SU-DHL-6 (cell line): ENCODE measurements around the gene NPHP4.

Experiments used
- H2AFZ ChIP-seq: fragments of 200-600 bp; sonication (generic); 2 replicates; pipeline ENCODE4 v1.6.1; 2014; ENCODE audit warnings: low read depth, mild to moderate bottlenecking, moderate library complexity, mixed read lengths, antibody characterized with exemption, low read length; ENCODE audit not compliant: severe bottlenecking
- H3F3A ChIP-seq: fragments of 200-600 bp; shearing (Covaris generic); 2 replicates; pipeline ENCODE4 v1.6.0; 2016; ENCODE audit warnings: antibody characterized with exemption, mild to moderate bottlenecking; ENCODE audit not compliant: insufficient read depth
- H3K27ac ChIP-seq: fragments of 200-600 bp; sonication (generic); 2 replicates; pipeline ENCODE4 v1.5.1; 2016; ENCODE audit warnings: low read depth, mild to moderate bottlenecking, low read length, moderate library complexity, mixed read lengths
- H3K27me3 ChIP-seq: fragments of 200-600 bp; sonication (generic), shearing (Covaris generic); 2 replicates; pipeline ENCODE4 v1.6.0; 2014; ENCODE audit warnings: mild to moderate bottlenecking, low read length
- H3K36me3 ChIP-seq: fragments of 200-600 bp; sonication (generic); 2 replicates; pipeline ENCODE4 v1.6.1; 2014; ENCODE audit warnings: mild to moderate bottlenecking, low read length, mixed read lengths
- H3K4me2 ChIP-seq: fragments of 300-600, 200-600 bp; shearing (Covaris generic), sonication (generic); 2 replicates; pipeline ENCODE4 v1.6.0; 2014; ENCODE audit warnings: low read length, low read depth, mild to moderate bottlenecking; ENCODE audit not compliant: poor library complexity, severe bottlenecking
- H3K4me3 ChIP-seq: fragments of 200-600 bp; sonication (generic); 2 replicates; pipeline ENCODE4 v1.5.1; 2014; ENCODE audit warnings: antibody characterized with exemption, low read length, mild to moderate bottlenecking, mixed read lengths; ENCODE audit not compliant: insufficient read depth, poor library complexity, severe bottlenecking
- H3K79me2 ChIP-seq: fragments of 200-600 bp; sonication (generic); 2 replicates; pipeline ENCODE4 v1.6.1; 2014; ENCODE audit warnings: mild to moderate bottlenecking, low read length, moderate library complexity; ENCODE audit not compliant: insufficient read depth
- H3K9ac ChIP-seq: fragments of 200-600 bp; sonication (generic); 2 replicates; pipeline ENCODE4 v1.7.0; 2014; ENCODE audit warnings: mild to moderate bottlenecking, low read length
- H3K9me2 ChIP-seq: fragments of 200-600 bp; sonication (generic); replicated peaks from 2 replicates; pipeline ENCODE4 v1.6.1; 2014; ENCODE audit warnings: low read length; ENCODE audit not compliant: insufficient read depth
- H3K9me3 ChIP-seq: fragments of 200-600 bp; sonication (generic); 2 replicates; pipeline ENCODE4 v1.6.1; 2014; ENCODE audit warnings: low read length, mixed read lengths; ENCODE audit not compliant: insufficient read depth
- H4K20me1 ChIP-seq: fragments of 200-600 bp; sonication (generic); 2 replicates; pipeline ENCODE4 v1.6.1; 2014; ENCODE audit warnings: low read depth, mild to moderate bottlenecking, antibody characterized with exemption, low read length, moderate library complexity, mixed read lengths
- CTCF ChIP-seq: fragments of 200-600 bp; sonication (generic); IDR thresholded peaks from one replicate; pipeline ENCODE4 v1.5.1; 2017; ENCODE audit warnings: antibody characterized with exemption, mild to moderate bottlenecking, low read length, moderate library complexity; ENCODE audit not compliant: insufficient read depth, poor library complexity, severe bottlenecking
- EZH2phosphoT487 ChIP-seq: fragments of 200-600 bp; sonication (generic), shearing (Covaris generic); conservative IDR thresholded peaks from 2 replicates; pipeline ENCODE4 v1.6.1; 2018; ENCODE audit warnings: mild to moderate bottlenecking, antibody characterized with exemption, low read length, moderate library complexity, mixed read lengths

The NPHP4 gene

GRCh38 chr1:6008084-6008415 lies 15.8 kb upstream of the NPHP4 start:
- H3K4me2 ChIP-seq = no peak overlapping the region
- H3K9me2 ChIP-seq = no peaks in the 10 kb centered on the region
- no peaks in the 10 kb centered on the region for H3K9me3 ChIP-seq
- TF ChIP-seq EZH2phosphoT487 (no peak), CTCF (no peak)
- no peaks in the 10 kb centered on the region for H3F3A ChIP-seq
- no peaks in the 10 kb centered on the region for H3K36me3 ChIP-seq
- no peaks in the 10 kb centered on the region for H3K79me2 ChIP-seq
- H2AFZ ChIP-seq = no peak overlapping the region
- H4K20me1 ChIP-seq = no peaks in the 10 kb centered on the region
- H3K9ac ChIP-seq = no peak overlapping the region
- no peak overlapping the region for H3K27ac ChIP-seq
- H3K27me3 ChIP-seq = no peaks in the 10 kb centered on the region
- no peak overlapping the region for H3K4me3 ChIP-seq

GRCh38 chr1:6007318-6008083 lies 15.3 kb upstream of the NPHP4 start:
- Histone ChIP-seq H3K9me3 (no peaks in the 10 kb centered on the region), H3K9ac (no peak overlapping the region), H3K27me3 (no peaks in the 10 kb centered on the region), H2AFZ (no peak overlapping the region), H3K9me2 (no peaks in the 10 kb centered on the region), H4K20me1 (no peaks in the 10 kb centered on the region), H3K36me3 (no peaks in the 10 kb centered on the region), H3K4me3 (no peak overlapping the region), H3F3A (no peaks in the 10 kb centered on the region), H3K4me2 (no peak overlapping the region), H3K79me2 (no peaks in the 10 kb centered on the region), H3K27ac (no peak overlapping the region)
- TF ChIP-seq EZH2phosphoT487 = no peak

- no peaks in the 10 kb centered on the region for H4K20me1 ChIP-seq
- H3K27ac ChIP-seq = no peak overlapping the region
- H3K79me2 ChIP-seq = no peaks in the 10 kb centered on the region
- H3K9ac ChIP-seq = no peak overlapping the region
- H3K4me3 ChIP-seq = no peak overlapping the region
- H3K36me3 ChIP-seq = no peaks in the 10 kb centered on the region
- H3F3A ChIP-seq = no peaks in the 10 kb centered on the region
- H3K27me3 ChIP-seq = no peaks in the 10 kb centered on the region
- H3K4me2 ChIP-seq = no peak overlapping the region
- no peak overlapping the region for H2AFZ ChIP-seq
- no peaks in the 10 kb centered on the region for H3K9me2 ChIP-seq
- H3K9me3 ChIP-seq = no peaks in the 10 kb centered on the region
- TF ChIP-seq EZH2phosphoT487 (no peak), CTCF (no peak)
Observed at GRCh38 chr1:6006882-6007281, 14.7 kb upstream of the NPHP4 start.

- H3K36me3 ChIP-seq = no peaks in the 10 kb centered on the region
- TF ChIP-seq CTCF (no peak), EZH2phosphoT487 (no peak)
- no peaks in the 10 kb centered on the region for H3K9me3 ChIP-seq
- H3K9ac ChIP-seq = no peak overlapping the region
- H3F3A ChIP-seq = no peaks in the 10 kb centered on the region
- no peaks in the 10 kb centered on the region for H3K27me3 ChIP-seq
- H2AFZ ChIP-seq = no peak overlapping the region
- no peaks in the 10 kb centered on the region for H4K20me1 ChIP-seq
- H3K9me2 ChIP-seq = no peaks in the 10 kb centered on the region
- H3K4me3 ChIP-seq = no peak overlapping the region
- no peak overlapping the region for H3K27ac ChIP-seq
- no peaks in the 10 kb centered on the region for H3K79me2 ChIP-seq
- H3K4me2 ChIP-seq = no peak overlapping the region
Observed at GRCh38 chr1:6005276-6005917, 13.2 kb upstream of the NPHP4 start.
